GM19035 (cell line): ENCODE results near the gene EIF4ENIF1.
A peak's percentile ranks its signal among the peaks of the same experiment; 100 is the strongest.
"Not testable (repeated sequence)": the region's sequence is repeated elsewhere in the genome, so short reads cannot be mapped to it uniquely, and the experiment has no call there.

Source experiments
- ATAC-seq: cut with Tn5 transposase; IDR thresholded peaks from one replicate; pipeline ENCODE4 v1.9.1; 2021; ENCODE audit not compliant: unreplicated experiment

The EIF4ENIF1 gene

DNA sequence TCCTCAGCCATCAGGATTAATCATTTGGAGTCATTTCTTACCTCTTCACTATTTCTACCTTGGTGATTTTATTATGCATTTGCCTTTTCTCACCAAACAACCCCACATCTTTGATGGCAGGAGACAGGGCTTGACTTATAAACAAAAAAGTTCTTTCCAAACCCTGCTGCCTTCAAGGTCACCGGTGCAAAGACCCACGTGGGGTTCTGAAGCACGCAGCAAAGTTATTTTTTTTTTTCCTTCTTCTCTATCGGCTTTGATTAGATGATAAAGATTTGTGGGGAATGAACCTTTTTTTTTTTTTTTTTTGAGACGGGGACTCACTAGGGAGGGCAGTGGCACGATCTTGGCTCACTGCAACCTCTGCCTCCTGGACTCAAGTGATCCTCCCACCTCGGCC lies 46.1 kb downstream of the EIF4ENIF1 start:
- no peak for ATAC-seq

DNA sequence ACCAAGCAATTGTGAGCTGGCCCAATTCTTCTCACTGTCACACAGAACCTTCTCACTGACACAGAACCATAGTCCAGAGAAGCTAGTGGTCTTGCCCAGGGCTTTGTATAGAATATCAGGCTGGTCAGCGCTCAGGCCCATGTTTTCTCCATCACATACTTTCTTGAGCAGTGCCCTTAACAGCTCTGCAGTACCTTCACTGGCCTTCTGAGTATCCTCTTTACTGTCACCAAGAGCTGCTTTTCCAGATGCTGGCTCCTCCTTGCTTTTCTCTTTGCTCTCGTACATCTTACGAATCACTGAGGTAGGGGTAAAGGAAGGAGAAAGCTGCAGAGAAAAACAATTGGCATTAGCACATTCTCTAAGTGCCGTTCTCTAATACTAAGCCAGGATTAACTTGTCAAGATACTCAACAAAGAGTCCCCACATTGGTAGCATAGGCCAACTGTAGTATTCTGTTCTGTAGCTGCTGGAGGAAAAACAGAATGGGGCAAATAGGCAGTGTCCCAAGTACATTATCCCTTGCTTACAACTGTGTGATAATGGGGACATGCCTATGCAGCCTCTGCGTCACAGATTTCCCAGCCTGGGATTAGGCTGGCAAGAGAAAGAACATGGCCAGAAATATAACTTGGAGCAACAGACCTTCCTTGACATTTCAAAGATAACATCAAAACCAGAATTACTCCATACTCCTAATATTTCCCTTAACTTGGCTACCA lies 46.7 kb downstream of the EIF4ENIF1 start:
- no peak for ATAC-seq

DNA sequence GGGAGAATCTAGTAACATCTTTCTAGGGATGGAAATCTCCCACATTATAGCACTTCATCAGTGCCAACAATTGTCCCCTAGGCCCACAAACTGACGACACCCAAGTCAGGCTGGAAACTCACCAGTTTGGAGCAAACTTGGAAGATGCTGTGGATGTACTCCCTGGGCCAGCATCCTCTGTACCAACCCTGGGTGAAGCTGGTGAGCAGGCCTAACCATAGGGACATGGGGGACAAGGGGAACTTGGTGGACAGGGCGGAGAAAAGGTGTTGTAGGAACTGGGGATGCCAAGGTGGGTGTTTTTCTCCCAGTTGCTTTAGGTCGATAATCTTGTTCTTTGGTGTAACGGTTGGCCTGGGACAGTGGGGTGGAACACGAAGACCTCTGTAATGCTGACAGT lies 48.0 kb downstream of the EIF4ENIF1 start:
- no peak for ATAC-seq

DNA sequence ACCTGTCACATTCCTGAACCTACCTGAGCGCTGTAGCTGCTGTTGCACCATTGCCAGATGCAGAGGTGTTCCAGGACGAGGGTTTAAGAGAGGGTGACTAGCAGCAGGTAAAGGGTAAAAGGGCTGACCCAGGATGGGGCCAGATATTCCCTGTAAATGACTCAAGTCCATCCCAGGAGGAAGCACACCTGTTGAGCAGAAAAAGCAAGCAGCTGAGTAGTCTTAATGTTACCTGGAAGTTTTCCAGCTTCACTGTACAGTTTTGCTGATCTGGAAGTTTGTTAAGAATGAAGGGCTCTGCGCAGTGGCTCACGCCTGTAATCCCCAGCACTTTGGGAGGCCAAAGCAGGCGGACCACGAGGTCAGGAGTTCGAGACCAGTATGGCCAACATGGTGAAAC lies 49.0 kb downstream of the EIF4ENIF1 start:
- ATAC-seq, result no peak

DNA sequence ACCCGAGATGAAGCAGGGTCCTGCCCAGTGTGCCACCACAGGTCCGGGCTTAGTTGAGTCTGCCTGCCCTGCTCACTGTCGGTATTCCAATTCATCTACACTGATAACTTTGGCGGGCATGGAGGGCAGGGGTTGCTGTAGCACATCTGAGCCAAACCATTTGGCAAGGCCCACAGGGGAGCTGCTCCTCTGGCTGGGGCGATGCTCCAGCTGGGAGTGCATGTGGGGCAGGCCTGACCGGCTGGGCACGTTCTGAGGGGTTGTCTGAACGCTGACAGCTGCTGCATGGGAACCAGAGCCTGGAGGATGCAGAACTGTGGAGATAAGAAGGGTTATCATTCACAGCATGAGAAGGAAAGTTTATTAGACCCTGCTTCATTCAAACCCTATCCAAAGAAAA lies 49.8 kb downstream of the EIF4ENIF1 start:
- ATAC-seq, result no peak

DNA sequence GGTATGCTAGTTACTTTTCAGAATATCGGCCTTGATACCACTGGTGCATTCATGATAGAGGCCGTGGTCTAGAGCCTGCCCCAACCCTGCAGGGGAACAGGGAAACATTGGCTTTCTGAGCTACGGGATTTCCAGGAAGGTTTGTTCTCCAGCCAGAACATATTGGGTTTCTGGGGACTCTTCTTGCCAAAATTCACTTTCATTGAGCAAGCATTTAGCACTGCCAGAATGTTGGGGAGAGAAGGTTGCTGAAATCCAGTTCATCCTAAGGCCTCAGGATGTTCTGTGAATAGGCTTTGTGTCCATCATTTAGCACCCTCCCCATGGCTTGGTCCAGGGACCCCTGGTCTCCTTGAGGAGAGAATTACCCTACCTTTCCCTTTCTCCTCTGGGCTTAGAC lies 53.5 kb downstream of the EIF4ENIF1 start:
- no peak for ATAC-seq

DNA sequence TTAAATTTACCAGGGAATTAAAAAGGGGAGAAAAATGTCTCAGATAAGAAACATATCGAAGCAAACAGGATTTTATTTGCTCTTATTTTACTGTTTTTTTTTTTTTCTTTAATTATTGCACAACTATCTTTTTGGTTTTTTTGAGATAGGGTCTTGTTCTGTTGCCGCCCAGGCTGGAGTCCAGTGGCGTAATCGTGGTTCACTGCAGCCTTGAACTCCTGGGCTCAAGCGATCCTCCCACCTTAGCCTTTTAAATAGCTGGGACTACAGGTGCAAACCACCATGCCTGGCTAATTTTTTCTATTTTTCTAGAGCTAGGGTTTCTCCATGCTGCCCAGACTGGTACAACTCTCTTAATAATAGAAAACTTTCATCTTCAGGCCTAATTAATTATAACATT lies 57.7 kb downstream of the EIF4ENIF1 start:
- ATAC-seq, result no peak

DNA sequence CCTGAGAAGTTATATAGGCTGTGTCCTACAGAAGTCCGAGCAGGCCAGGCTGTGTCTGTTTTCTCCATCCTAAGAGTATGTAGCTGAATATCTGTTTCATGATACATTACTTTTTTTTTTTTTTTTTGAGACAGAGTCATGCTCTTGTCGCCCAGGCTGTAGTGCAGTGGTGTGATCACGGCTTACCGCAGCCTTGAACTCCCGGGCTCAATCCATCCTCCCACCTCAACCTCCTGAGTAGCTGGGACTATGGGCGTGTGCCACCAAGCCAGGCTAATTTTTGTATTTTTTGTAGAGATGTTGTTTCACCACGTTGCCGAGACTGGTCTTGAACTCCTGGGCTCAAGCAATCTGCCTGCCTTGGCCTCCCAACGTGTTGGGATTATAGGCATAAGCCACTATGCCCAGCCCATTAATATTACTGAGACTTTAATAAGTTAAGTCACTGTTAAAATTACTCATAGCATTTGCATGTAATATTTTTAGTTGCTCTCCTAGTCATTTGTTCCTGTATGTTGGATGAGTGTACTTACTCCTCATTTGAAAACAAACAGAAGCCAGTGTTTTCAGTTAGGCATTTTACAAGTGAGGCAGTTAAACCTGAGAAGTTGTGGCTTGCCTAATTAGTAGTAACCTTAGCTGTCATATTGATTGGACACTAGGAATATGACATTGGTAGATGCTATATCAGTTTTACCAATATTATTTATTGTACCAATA lies 64.2 kb downstream of the EIF4ENIF1 start:
- no peak for ATAC-seq

DNA sequence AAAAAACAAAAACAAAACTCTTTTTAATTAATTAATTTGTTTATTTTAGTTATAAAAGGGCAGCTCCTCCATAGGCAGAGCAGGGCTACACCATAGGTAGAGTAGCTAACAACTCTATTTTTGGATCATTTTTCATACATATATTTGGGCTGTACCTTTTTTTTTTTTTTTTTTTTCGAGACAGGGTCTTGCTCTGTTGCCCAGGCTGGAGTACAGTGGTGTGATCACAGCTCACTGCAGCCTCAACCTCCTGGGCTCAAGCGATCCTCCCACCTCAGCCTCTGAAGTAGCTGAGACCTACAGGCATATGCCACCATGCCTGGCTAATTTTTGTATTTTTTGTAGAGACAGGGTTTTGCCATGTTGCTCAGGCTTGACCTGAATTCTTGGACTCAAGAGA lies 87.3 kb downstream of the EIF4ENIF1 start:
- ATAC-seq, result not testable (repeated sequence)

DNA sequence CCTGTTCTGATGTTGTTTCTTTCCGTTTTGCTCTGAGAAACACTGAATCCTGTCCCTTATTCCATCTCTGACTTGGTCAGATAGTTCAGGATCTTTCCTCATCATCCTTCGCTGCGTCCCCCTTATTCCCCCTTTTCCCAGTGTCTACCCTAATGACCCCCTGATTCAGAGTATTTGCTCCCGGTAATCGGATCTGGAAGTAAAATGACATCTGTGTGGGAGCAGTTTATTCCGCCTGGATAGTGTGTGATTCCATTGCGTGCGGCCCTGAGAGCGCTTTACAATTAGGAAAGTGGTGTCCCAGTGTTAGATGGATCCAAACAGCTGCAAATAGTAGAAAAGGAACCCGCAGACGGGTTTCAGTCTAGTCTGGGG lies 89.6 kb downstream of the EIF4ENIF1 start:
- no peak for ATAC-seq

DNA sequence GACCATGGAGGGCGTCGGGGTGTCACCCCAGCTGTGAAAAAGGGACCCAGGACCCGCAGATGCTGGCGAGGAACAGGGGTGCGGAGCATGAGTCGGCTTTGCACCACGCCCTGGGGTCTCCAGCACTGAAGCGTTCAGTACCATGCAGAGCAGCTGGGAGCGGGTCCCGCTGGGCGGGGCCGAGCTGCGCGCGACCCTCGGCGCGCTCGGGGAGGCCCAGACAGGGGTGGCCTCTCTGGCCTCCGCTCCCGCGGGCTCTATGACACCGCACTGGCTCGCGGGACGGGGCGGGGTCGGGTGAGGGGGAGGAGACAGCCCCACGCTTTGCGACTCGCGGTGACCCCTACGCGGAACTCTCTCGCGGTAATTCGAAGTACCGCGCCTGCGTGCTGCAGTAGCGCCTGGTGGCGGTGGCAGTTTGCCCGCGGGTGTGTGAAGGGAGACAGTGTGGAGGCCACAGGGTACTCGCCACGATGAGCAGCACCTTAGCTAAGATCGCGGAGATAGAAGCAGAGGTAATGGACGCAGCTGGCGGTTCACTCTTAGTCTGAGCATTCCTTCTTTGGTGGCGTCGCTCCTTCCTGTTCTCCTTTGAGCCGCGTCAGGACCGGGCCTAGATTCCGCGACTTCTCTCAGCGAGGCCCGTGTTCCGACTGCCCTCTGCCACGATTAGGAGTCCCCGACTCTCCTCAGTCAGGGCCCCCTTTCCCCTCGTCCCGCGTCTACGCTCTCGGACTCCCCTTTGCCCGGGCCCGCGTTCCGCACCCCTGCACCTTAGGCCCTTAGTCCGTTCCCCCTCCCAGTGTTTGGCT lies 90.2 kb downstream of the EIF4ENIF1 start, which contains the start of gene DRG1:
Gene DRG1 (plus strand): TSS at position 394 of the 812 bp plus-strand sequence. CDS start 80 bp downstream, at position 474.
- ATAC-seq, result peak; percentile 96

DNA sequence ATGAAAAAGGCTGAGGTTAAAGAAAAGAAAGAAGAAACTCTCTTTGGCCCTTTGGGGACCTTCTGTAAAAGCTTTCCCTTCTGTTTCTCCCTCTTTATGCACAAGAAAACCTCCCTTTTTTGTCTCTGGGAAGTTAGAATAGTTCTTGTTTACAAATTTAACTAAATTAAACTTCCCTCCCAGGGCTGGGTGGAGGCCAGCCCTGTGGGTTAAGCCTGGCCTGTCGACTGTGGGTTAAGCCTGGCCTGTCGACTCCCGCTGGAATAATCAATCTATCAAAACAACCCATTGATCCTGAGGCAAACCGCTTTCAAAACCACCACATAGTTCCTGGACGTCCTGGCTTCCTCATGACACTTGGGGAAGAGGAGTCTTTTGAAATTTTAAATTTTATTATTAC lies 91.4 kb downstream of the EIF4ENIF1 start:
- no peak for ATAC-seq

DNA sequence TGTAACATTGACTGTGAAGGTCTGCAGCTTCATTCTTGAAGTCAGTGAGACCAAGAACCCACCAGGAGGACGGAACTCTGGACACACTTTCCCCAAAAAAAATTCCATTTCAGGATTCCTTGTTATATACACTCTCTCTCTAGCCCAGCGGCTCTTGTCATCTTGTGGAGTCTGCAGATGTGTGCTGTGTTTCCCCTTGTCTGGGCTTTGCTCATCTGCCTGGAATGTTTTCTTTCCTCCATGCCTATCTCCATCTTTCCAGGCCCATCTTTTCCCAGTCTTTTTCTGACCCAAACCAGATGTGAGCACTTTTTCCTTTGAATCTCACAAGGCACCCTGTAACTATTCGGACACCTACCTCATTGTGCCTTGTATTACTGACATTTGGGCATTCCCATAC lies 95.3 kb downstream of the EIF4ENIF1 start:
- no peak for ATAC-seq

DNA sequence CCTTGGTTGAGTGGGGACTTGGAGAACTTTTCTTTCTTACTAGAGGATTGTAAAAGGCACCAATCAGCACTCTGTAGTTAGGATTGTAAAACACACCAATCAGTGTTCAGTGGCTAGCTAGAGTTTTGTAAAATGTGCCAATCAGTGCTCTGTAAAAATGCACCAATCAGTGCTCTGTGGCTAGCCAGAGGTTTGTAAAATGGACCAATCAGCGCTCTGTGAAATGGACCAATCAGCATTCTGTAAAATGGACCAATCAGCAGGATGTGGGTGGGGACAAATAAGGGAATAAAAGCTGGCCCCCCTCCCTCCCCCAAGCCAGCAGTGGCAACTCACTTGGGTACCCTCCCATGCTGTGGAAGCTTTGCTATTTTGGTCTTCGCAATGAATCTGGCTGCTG lies 95.7 kb downstream of the EIF4ENIF1 start:
- no peak for ATAC-seq
